H7 (cell line): ENCODE measurements around the gene CCDC57. TPM values are rescaled to one million over a fixed set of nuclear protein-coding genes. Genes with fewer than 3 reads are reported as not detected.

Experiments
- DNase-seq: peaks from one replicate; pipeline ENCODE4 v3.0.0; 2012
- H3K27me3 ChIP-seq: 2 replicates; pipeline ENCODE4 v1.6.0; 2011; ENCODE audit warnings: mild to moderate bottlenecking, low read length; ENCODE audit not compliant: control insufficient read depth, insufficient read depth
- H3K36me3 ChIP-seq: replicated peaks from 2 replicates; pipeline ENCODE4 v1.5.1; 2011; ENCODE audit warnings: low read length; ENCODE audit not compliant: control insufficient read depth, insufficient read depth
- H3K4me3 ChIP-seq: 2 replicates; pipeline ENCODE4 v1.5.1; 2011; ENCODE audit warnings: low read depth, mild to moderate bottlenecking, control low read depth, low read length, moderate library complexity; ENCODE audit not compliant: insufficient read depth
- total RNA-seq: library from RNA; depleted of rRNA; stranded (reverse); fragments of >200 nt; shearing (Covaris generic); gene quantifications from 2 replicates; pipeline ENCODE4 v1.2.3, GENCODE V29; 2014

CCDC57 gene
- total RNA-seq, 1 experiment from 2014 or later = 3.7 TPM

DNA sequence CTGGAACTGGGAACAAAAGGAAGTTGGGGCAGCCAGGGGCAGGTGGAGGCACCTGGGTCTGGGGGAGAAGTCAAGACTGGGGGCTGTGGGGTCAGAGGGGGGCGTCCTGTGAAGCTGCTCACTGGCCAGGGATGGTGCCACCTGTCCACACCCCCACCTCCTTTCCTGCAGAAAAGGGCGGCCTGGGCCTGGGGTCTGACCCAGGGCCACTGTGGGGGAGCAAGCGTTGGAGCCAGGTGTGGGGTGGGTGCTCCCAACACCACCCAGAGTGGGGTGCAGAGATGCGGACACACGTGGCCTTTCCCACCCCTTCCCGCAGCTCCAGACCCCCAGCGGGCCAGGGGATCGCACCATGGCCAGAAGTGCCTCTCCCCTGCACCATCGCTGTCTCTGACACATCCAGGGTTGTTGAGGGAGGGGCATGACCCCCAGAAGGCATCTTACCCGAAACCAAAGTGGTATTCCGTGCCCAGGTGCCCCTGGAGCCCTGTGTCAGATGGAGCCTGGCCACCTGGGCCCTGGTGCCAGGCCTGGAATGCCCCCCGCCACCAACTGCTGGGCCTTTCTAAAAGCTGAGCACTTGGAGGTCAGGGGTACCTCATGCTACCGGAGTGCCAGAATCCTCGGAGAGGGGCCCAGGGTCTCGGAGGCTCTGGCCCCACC, 13.6 kb upstream of the CCDC57 start:
- no peaks in the 10 kb centered on the region for H3K36me3 ChIP-seq
- H3K4me3 ChIP-seq = no peak overlapping the region
- DNase-seq = no peak
- peaks cover 33% of the 10 kb centered on the region for H3K27me3 ChIP-seq

GRCh38 chr17:82225368-82226029, 12.9 kb upstream of the CCDC57 start:
- H3K4me3 ChIP-seq = no peak overlapping the region
- H3K27me3 ChIP-seq = peaks cover 28% of the 10 kb centered on the region
- no peak for DNase-seq
- H3K36me3 ChIP-seq = no peaks in the 10 kb centered on the region

DNA sequence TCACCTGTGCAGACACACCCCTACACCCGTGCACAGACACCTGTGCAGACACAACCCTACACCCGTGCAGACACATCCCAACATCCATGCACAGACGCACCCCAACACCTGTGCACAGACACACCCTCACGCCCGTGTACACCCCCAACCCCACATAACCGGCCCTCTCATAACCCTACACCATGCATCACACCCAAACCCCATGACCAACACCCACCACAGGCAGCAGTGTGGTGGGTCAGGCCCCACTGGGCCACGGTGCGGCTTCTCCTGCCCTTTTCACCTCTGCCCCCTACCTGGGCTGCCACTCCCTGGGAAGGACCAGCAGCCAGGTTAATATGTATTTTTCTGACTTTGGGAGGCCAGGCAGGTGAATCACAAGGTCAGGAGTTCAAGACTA, 12.0 kb upstream of the CCDC57 start:
- H3K36me3 ChIP-seq = no peaks in the 10 kb centered on the region
- peaks cover 19% of the 10 kb centered on the region for H3K27me3 ChIP-seq
- DNase-seq = no peak
- H3K4me3 ChIP-seq = no peak overlapping the region

DNA sequence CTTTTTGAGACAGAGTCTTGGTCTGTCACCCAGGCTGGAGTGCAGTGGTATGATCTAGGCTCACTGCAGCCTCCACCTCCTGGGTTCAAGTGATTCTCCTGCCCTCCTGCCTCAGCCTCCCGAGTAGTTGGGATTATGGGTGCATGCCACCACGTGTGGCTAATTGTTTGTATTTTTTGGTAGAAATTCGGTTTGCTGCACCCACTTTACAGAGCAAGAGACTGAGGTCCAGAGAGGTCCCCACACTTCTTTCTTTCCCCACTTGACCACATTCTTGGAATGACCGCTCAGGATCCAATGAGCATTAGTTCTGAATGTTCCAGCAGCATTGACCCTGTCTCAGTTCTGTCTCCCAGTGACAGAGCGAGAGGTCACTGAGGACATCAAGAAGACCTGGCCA, 10.9 kb upstream of the CCDC57 start:
- DNase-seq = no peak
- peaks cover 10% of the 10 kb centered on the region for H3K27me3 ChIP-seq

GRCh38 chr17:82222816-82223215, 10.2 kb upstream of the CCDC57 start:
- Histone ChIP-seq H3K27me3 (peaks cover 3% of the 10 kb centered on the region), H3K36me3 (no peaks in the 10 kb centered on the region), H3K4me3 (no peak overlapping the region)
- DNase-seq = no peak

More for the DNA sequence above, 10.9 kb upstream of the CCDC57 start:
- Histone ChIP-seq H3K4me3 (no peak overlapping the region), H3K36me3 (no peaks in the 10 kb centered on the region)

DNA sequence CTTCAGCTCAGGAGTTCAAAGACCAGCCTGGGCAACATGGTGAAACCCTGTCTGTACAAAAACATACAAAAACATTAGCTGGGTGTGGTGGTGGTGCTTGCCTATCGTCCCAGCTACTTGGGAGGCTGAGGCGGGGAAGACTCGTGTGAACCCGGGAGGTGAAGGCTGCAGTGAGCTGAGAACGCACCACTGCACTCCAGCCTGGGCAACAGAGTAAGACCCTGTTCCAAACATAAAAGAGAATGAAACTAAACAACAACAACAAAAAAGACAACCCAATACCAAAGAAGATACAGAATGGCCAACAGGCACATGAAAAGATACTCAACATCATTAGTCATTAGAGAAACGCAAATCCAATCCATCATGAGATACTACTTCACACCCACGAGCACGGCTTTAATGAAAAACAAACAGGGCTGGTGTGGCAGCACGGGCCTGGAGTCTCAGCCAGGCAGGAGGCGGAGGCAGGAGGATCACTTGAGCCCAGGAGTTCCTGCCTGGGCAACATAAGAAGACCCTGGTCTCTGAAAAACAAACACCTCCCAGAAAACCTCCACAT, 8.8 kb upstream of the CCDC57 start:
- no peak for DNase-seq
- no peak overlapping the region for H3K4me3 ChIP-seq
- no peaks in the 10 kb centered on the region for H3K36me3 ChIP-seq
- no peaks in the 10 kb centered on the region for H3K27me3 ChIP-seq

GRCh38 chr17:82219753-82220709, 7.4 kb upstream of the CCDC57 start:
- H3K27me3 ChIP-seq = no peaks in the 10 kb centered on the region
- H3K4me3 ChIP-seq = no peak overlapping the region
- no peaks in the 10 kb centered on the region for H3K36me3 ChIP-seq
- no peak for DNase-seq

GRCh38 chr17:82219083-82219482, 6.4 kb upstream of the CCDC57 start:
- Histone ChIP-seq H3K4me3 (no peak overlapping the region), H3K36me3 (no peaks in the 10 kb centered on the region), H3K27me3 (no peaks in the 10 kb centered on the region; the same call in 1 of the 2 replicates)
- peak; percentile 47 for DNase-seq

- no peak overlapping the region for H3K4me3 ChIP-seq
- peaks cover 2% of the 10 kb centered on the region for H3K27me3 ChIP-seq
- DNase-seq = peak; percentile 49
- H3K36me3 ChIP-seq = no peaks in the 10 kb centered on the region
These were observed 5.9 kb upstream of the CCDC57 start for GRCh38 chr17:82218349-82219075.

DNA sequence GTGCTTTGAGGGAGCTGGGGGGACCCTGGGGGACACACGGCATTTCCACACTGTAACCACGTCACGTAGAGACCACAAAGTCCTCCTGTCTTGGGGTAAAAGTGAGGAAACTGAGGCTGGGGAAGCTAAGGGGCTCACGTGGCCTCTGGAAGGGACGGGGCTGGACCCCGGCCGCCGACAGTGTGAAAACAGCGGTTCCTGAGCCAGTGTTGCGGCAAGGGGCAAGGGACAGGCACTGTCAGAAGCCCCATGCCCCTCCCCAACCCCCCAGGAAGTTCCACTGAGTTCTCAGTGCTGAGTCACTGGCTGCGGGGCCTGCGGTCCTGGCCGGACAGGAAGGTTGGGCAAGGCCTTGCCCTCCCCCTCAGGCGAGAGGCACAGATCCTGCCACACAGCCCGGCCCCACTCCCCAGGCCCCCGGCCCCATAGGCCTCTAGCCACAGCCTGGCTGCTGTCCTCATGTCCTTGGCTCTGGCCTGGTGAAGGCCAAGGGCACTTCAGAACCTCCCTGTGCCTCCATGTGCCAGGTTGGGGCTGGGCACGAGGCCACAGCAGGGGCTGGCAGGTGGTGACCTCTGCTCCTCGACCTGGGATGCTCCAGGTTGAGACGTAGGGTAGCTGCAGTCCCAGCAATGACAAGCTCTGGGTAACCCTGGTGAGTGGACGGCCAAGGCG, 5.0 kb upstream of the CCDC57 start:
- no peaks in the 10 kb centered on the region for H3K36me3 ChIP-seq
- H3K27me3 ChIP-seq = peaks cover 7% of the 10 kb centered on the region
- no peak overlapping the region for H3K4me3 ChIP-seq
- DNase-seq = peak; percentile 51

DNA sequence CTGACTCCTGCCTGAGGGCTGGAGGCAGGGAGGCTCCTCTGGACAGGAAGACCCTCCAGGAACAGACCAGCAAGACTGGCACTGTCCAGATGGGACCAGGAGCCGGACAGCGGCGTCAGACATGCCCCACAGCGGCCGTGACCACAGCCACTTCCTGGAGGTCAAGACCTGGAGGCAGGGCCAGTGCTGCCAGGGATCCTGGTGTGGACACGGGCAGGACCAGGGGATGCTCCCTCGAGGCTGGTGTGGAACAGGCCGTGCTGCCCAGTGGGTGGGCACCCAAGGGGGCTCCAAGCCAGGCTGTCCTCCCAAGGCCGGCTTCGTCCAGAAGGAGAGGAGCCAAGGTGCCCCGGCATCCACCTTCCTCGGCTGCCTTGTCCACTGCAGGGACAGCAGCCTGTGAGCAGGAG, 4.5 kb upstream of the CCDC57 start:
- Histone ChIP-seq H3K36me3 (no peaks in the 10 kb centered on the region), H3K4me3 (no peak overlapping the region), H3K27me3 (peaks cover 7% of the 10 kb centered on the region)
- DNase-seq = no peak

GRCh38 chr17:82216301-82217119, 3.9 kb upstream of the CCDC57 start:
- DNase-seq = peak; percentile 41
- Histone ChIP-seq H3K4me3 (no peak overlapping the region), H3K27me3 (peaks cover 7% of the 10 kb centered on the region), H3K36me3 (no peaks in the 10 kb centered on the region)

- Histone ChIP-seq H3K27me3 (peaks cover 7% of the 10 kb centered on the region), H3K36me3 (no peaks in the 10 kb centered on the region), H3K4me3 (no peak overlapping the region)
- DNase-seq = peak; percentile 44
These were observed 3.3 kb upstream of the CCDC57 start for GRCh38 chr17:82215972-82216300.
